ENCODE data around the gene HSP90AB1.

GRCh38 chr6:44256775-44257024, 9.8 kb downstream of the HSP90AB1 start:
- no peak for TF ChIP-seq POLR2A (IDR thresholded peaks at IDR 0.05; ENCODE audit: low read length)
- TF ChIP-seq GATA1 (IDR thresholded peaks at IDR 0.05; ENCODE audit: low read depth, low read length): no peak

Data from erythroblast (primary cell).